CD8-positive, alpha-beta memory T cell (primary cell): ENCODE results near the gene ELOF1. TPM values are rescaled to one million over a fixed set of nuclear protein-coding genes. Genes with fewer than 3 reads are reported as not detected.
A peak's percentile ranks its signal among the peaks of the same experiment; 100 is the strongest.
"Not testable (repeated sequence)": the region's sequence is repeated elsewhere in the genome, so short reads cannot be mapped to it uniquely, and the experiment has no call there.

Source experiments
- CTCF ChIA-PET: fragments of 350-600 bp; sonication (Branson Sonifier 250); formaldehyde crosslinking; loops from one replicate; lab custom pipeline; 2021; ENCODE audit warnings: antibody characterized with exemption; lab: Charles Lee
- POLR2A ChIA-PET: fragments of 350-600 bp; sonication (Branson Sonifier 250); formaldehyde crosslinking; loops from one replicate; lab custom pipeline; 2021; ENCODE audit warnings: antibody characterized with exemption; lab: Charles Lee
- DNase-seq, 5 donors: peaks; one replicate each; pipeline versions ENCODE4 v3.0.0 to v3.0.0-alpha.2; 2020 to 2022; ENCODE audit warnings: mixed read lengths in 1 of 5
- H3K27ac ChIP-seq: one replicate; pipeline ENCODE4 v1.7.0; 2013; ENCODE audit warnings: low read depth, mild to moderate bottlenecking, low read length, moderate library complexity
- H3K27me3 ChIP-seq: 2 replicates; pipeline ENCODE4 v1.7.0; 2013; ENCODE audit warnings: low read length, mild to moderate bottlenecking; ENCODE audit not compliant: insufficient read depth, poor library complexity, severe bottlenecking
- H3K36me3 ChIP-seq: 2 replicates; pipeline ENCODE4 v1.7.0; 2013; ENCODE audit warnings: mild to moderate bottlenecking, low read length, moderate library complexity; ENCODE audit not compliant: insufficient read depth
- H3K4me1 ChIP-seq: 2 replicates; pipeline ENCODE4 v1.7.0; 2013; ENCODE audit warnings: mild to moderate bottlenecking, low read length, moderate library complexity; ENCODE audit not compliant: insufficient read depth
- H3K4me3 ChIP-seq: 2 replicates; pipeline ENCODE4 v1.7.0; 2013; ENCODE audit warnings: mild to moderate bottlenecking, low read length
- H3K9me3 ChIP-seq: 2 replicates; pipeline ENCODE4 v1.7.0; 2013; ENCODE audit warnings: mild to moderate bottlenecking, low read length
- H3K27ac Mint-ChIP-seq, 8 donors: one replicate each; pipeline ENCODE4 v1.8.0; 2020 to 2021; ENCODE audit warnings: mixed read lengths in 8 of 8, mild to moderate bottlenecking in 6 of 8, inconsistent platforms in 3 of 8, moderate library complexity in 3 of 8
- H3K27me3 Mint-ChIP-seq, 2 donors: one replicate each; pipeline ENCODE4 v1.8.0; 2020 to 2021; ENCODE audit warnings: mixed read lengths in 2 of 2, mild to moderate bottlenecking in 1 of 2, moderate library complexity in 1 of 2
- H3K36me3 Mint-ChIP-seq, 3 donors: one replicate each; pipeline ENCODE4 v1.8.0; 2020 to 2021; ENCODE audit warnings: mixed read lengths in 3 of 3, inconsistent platforms in 1 of 3, mild to moderate bottlenecking in 1 of 3
- H3K4me1 Mint-ChIP-seq, 3 donors: one replicate each; pipeline ENCODE4 v1.8.0; 2020 to 2021; ENCODE audit warnings: mixed read lengths in 3 of 3, inconsistent platforms in 1 of 3, mild to moderate bottlenecking in 1 of 3
- H3K4me3 Mint-ChIP-seq, 7 donors: one replicate each; pipeline ENCODE4 v1.8.0; 2020 to 2021; ENCODE audit warnings: mixed read lengths in 7 of 7, mild to moderate bottlenecking in 6 of 7, moderate library complexity in 4 of 7, inconsistent platforms in 2 of 7
- H3K9me3 Mint-ChIP-seq, 5 donors: one replicate each; pipeline ENCODE4 v1.8.0; 2020 to 2022; ENCODE audit warnings: mixed read lengths in 5 of 5, mild to moderate bottlenecking in 3 of 5, moderate library complexity in 2 of 5, inconsistent platforms in 1 of 5
- polyA plus RNA-seq: library from polyadenylated mRNA; unstranded; fragments of 300-500 nt; fragmentation: Illumina TruSeq; gene quantifications from one replicate; pipeline ENCODE4 v1.2.3, GENCODE V29; 2021
- total RNA-seq, 2 experiments: library from RNA; stranded (reverse); gene quantifications; one replicate each; pipeline ENCODE4 v1.2.3, GENCODE V29; 2021

The ELOF1 gene
- total and polyA plus RNA-seq, 3 experiments from 2014 or later: 61.7 to 91.7 (median 62.7) TPM

DNA sequence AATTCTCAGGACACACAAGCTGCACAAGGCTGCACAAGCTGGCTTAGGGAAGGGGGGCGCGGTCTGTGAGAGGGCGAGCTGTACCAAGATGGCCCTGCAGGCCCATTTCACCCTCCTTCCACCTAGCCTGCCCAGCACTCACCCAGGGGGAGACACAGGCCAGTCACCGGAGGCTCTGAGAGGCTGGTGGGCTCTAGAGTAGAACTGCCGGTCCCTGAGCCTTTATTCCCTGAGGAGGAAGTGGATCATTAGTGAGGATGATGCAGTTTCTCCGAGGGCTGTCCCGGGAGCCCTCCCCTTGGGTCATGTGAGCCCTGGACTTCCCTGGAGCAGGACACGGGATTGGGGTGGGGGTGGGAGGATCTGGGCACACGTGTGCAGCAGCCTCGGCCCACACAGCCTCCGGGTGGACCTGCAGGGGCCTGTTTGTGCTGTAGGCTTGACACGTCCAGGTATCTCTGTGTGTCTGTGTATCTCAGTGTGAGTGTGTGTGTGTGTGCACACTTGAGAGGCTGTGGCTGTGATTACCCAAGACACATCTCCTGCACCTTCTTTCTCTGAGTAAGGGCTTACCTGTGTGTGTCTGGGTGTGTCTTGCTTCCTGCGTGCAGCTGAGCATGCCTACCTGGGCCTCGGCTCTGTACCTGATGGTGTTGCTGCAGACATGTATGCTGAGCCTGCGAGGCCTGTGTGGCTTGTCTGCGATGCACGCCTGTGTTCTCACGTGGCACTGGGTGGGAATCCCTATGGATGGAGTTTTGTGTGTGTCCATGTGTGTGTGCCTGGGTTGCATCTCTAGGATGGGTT is 18.6 kb upstream of the ELOF1 start, which contains the start of gene ACP5:
Gene ACP5, minus strand, starts transcription at position 195 of the 807 bp plus-strand sequence. CDS start 328 bp downstream, outside the sequence.
- H3K4me3 ChIP-seq: peak within 1 kb of the TSS; percentile 57
- ChIA-PET POLR2A (interaction anchor here (0.5 kb wide), 1 partner anchor 77 kb away, joined by 7 read pairs; no protein-coding TSS in a partner anchor), CTCF (interaction anchor here (2.7 kb wide), 1 partner anchor 18 kb away, joined by 11 read pairs; the partner anchor contains the start of gene ELOF1)
- Mint-ChIP-seq H3K4me3 (peak within 1 kb of the TSS; percentile 79 to 89 (median 82)), H3K9me3 (no peaks in the 10 kb centered on the region), H3K4me1 (peaks cover 18 to 46% (median 22%) of the 10 kb centered on the region in 3 donors), H3K27me3 (no peaks in the 10 kb centered on the region), H3K36me3 (peaks cover 0 to 18% (median 1%) of the 10 kb centered on the region in 3 donors), H3K27ac (peak within 1 kb of the TSS; percentile 50 to 93 (median 76))
- no peaks in the 10 kb centered on the region for H3K36me3 ChIP-seq
- H3K4me1 ChIP-seq: peaks cover 47% of the 10 kb centered on the region
- DNase-seq: peak in 1 of 5 donors; percentile 23
- H3K27me3 ChIP-seq: no peaks in the 10 kb centered on the region
- H3K9me3 ChIP-seq: no peaks in the 10 kb centered on the region
- H3K27ac ChIP-seq: peak within 1 kb of the TSS; percentile 35

DNA sequence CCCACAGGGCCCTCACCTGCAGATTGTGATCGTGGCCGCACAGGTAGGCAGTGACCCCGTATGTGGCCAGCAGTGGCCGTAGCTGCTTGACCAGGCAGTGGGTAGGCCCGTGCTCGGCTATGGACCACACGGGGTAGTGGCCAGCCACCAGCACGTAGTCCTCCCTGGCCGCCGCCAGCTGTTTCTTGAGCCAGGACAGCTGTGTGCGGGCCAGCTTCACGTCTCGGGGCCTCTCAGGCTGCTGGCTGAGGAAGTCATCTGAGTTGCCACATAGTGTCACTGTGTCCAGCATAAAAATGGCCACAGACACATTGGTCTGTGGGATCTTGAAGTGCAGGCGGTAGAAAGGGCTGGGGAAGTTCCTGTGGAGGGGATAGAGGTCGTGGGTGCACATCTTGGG is 17.2 kb upstream of the ELOF1 start:
- H3K9me3 ChIP-seq: no peaks in the 10 kb centered on the region
- H3K36me3 ChIP-seq: no peaks in the 10 kb centered on the region
- Mint-ChIP-seq H3K27me3 (no peaks in the 10 kb centered on the region), H3K36me3 (peaks cover 0 to 18% (median 1%) of the 10 kb centered on the region in 3 donors), H3K9me3 (no peaks in the 10 kb centered on the region), H3K4me3 (peak overlapping the region in 3 of 7 donors; percentile 41 to 82 (median 52)), H3K27ac (peak overlapping the region in 3 of 8 donors; percentile 6 to 57 (median 50)), H3K4me1 (peaks cover 12 to 36% (median 12%) of the 10 kb centered on the region in 3 donors)
- no peaks in the 10 kb centered on the region for H3K27me3 ChIP-seq
- no peak for DNase-seq
- peaks cover 39% of the 10 kb centered on the region for H3K4me1 ChIP-seq
- CTCF ChIA-PET: interaction anchor here (1.0 kb wide), 1 partner anchor 15 kb away, joined by 3 read pairs; no protein-coding TSS in a partner anchor
- POLR2A ChIA-PET: interaction anchor here (0.6 kb wide), 1 partner anchor 1149 kb away, joined by 3 read pairs; no protein-coding TSS in a partner anchor
- no peak overlapping the region for H3K27ac ChIP-seq
- no peak overlapping the region for H3K4me3 ChIP-seq

DNA sequence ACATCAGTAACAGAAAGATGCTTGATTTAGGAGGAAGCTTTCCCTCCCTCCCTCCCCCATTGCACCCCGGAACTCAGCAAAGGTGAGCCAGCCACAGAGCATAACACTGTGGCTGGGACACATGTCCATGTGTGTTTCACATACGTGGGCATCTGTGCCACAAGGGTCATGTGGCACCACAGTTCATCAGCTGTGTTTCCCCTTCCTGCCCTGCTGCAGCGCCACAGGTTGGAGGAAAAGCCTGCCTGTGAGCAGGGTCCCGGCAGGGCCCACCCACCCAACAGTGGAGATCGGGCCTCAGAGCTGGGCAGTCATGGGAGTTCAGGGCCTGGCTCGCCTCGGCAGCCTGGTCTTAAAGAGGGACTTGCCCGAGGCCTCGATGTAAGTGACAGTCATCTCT is 15.7 kb upstream of the ELOF1 start:
- no peak overlapping the region for H3K4me3 Mint-ChIP-seq
- peak overlapping the region in 2 of 8 donors; percentile 36 to 50 for H3K27ac Mint-ChIP-seq
- H3K4me1 Mint-ChIP-seq: peaks cover 6 to 27% (median 7%) of the 10 kb centered on the region in 3 donors
- H3K27me3 Mint-ChIP-seq: no peaks in the 10 kb centered on the region
- H3K4me3 ChIP-seq: no peak overlapping the region
- H3K9me3 Mint-ChIP-seq: no peaks in the 10 kb centered on the region
- CTCF ChIA-PET: no interaction called here
- H3K9me3 ChIP-seq: no peaks in the 10 kb centered on the region
- H3K27ac ChIP-seq: no peak overlapping the region
- no peak for DNase-seq
- POLR2A ChIA-PET: no interaction called here
- peaks cover 0 to 18% (median 1%) of the 10 kb centered on the region in 3 donors for H3K36me3 Mint-ChIP-seq
- H3K27me3 ChIP-seq: no peaks in the 10 kb centered on the region
- H3K4me1 ChIP-seq: peaks cover 23% of the 10 kb centered on the region
- H3K36me3 ChIP-seq: no peaks in the 10 kb centered on the region

DNA sequence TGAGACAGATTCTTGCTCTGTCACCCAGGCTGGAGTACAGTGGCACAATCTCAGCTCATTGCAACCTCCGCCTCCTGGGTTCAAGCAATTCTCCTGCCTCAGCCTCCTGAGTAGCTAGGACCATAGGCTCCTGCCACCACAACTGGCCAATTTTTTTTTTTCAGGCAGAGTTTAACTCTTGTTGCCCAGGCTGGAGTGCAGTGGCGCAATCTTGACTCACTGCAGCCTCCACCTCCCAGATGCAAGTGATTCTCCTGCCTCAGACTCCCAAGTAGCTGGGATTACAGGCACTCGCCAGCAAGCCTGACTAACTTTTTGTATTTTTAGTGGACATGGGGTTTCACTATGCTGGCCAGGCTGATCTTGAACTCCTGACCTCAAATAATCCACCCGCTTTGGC is 14.7 kb upstream of the ELOF1 start:
- H3K27me3 Mint-ChIP-seq, H3K27ac ChIP-seq, H3K4me3 Mint-ChIP-seq, H3K9me3 Mint-ChIP-seq, POLR2A ChIA-PET, H3K9me3 ChIP-seq, H3K27me3 ChIP-seq, H3K4me3 ChIP-seq, H3K36me3 ChIP-seq, DNase-seq: not testable (repeated sequence)
- H3K27ac Mint-ChIP-seq: peak overlapping the region in 1 of 8 donors; percentile 61
- CTCF ChIA-PET: interaction anchor here (1.6 kb wide), 1 partner anchor 9 kb away, joined by 3 read pairs; no protein-coding TSS in a partner anchor
- H3K4me1 Mint-ChIP-seq: peaks cover 5 to 23% (median 6%) of the 10 kb centered on the region in 3 donors
- peaks cover 0 to 18% (median 1%) of the 10 kb centered on the region in 3 donors for H3K36me3 Mint-ChIP-seq
- H3K4me1 ChIP-seq: peaks cover 16% of the 10 kb centered on the region

DNA sequence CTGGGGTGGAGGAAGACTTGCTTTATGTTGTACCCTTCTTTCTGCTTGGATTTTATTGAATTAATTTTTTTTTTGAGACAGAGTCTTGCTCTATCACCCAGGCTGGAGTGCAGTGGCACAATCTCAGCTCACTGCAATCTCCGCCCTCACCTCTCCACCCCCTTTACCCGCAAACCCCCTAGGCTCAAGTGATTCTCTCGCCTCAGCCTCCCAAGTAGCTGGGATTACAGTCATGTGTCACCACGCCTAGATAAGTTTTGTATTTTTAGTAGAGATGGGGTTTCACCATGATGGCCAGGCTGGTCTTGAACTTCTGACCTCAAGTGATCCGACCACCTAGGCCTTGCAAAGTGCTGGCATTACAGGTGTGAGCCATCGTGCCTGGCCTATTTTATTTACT is 14.3 kb upstream of the ELOF1 start:
- H3K9me3 ChIP-seq, H3K4me3 ChIP-seq, H3K9me3 Mint-ChIP-seq, H3K27me3 ChIP-seq, H3K4me3 Mint-ChIP-seq, H3K27ac ChIP-seq, POLR2A ChIA-PET, DNase-seq, H3K36me3 ChIP-seq, H3K27me3 Mint-ChIP-seq: not testable (repeated sequence)
- peaks cover 0 to 18% (median 1%) of the 10 kb centered on the region in 3 donors for H3K36me3 Mint-ChIP-seq
- H3K27ac Mint-ChIP-seq: peak overlapping the region in 1 of 8 donors; percentile 54
- CTCF ChIA-PET: interaction anchor here (1.1 to 1.6 kb wide), 2 partner anchors 9 to 15 kb away, joined by 3 to 5 read pairs; no protein-coding TSS in a partner anchor
- peaks cover 11% of the 10 kb centered on the region for H3K4me1 ChIP-seq
- peaks cover 5 to 20% (median 6%) of the 10 kb centered on the region in 3 donors for H3K4me1 Mint-ChIP-seq

DNA sequence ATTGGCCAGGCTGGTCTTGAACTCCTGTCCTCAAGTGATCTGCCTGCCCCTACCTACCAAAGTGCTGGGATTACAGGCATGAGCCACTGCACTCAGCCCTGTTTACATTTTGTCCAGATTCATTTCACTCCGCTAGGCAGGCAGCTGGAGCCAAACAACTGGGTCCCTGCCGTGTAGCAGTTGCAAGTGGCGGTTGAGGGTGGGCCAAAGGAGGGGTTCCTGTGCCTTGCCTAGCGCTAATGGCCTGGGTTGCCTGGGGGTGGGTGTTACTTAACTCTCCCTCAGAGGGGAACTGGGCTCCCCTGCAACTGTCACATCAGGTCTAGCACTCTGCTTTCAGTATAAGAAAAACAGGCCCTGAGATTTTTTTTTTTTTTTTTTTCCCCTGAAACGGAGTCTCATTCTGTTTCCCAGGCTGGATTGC is 11.0 kb upstream of the ELOF1 start:
- Histone ChIP-seq H3K4me3 (no peak overlapping the region), H3K36me3 (no peaks in the 10 kb centered on the region), H3K27ac (peak overlapping the region; percentile 1), H3K4me1 (no peaks in the 10 kb centered on the region), H3K27me3 (no peaks in the 10 kb centered on the region), H3K9me3 (no peaks in the 10 kb centered on the region)
- ChIA-PET POLR2A (no interaction called here), CTCF (no interaction called here)
- peaks cover 0 to 3% (median 0%) of the 10 kb centered on the region in 3 donors for H3K4me1 Mint-ChIP-seq
- no peak overlapping the region for H3K4me3 Mint-ChIP-seq
- H3K27ac Mint-ChIP-seq: no peak overlapping the region
- peaks cover 0 to 4% (median 0%) of the 10 kb centered on the region in 3 donors for H3K36me3 Mint-ChIP-seq
- no peaks in the 10 kb centered on the region for H3K9me3 Mint-ChIP-seq
- DNase-seq: no peak
- H3K27me3 Mint-ChIP-seq: no peaks in the 10 kb centered on the region

DNA sequence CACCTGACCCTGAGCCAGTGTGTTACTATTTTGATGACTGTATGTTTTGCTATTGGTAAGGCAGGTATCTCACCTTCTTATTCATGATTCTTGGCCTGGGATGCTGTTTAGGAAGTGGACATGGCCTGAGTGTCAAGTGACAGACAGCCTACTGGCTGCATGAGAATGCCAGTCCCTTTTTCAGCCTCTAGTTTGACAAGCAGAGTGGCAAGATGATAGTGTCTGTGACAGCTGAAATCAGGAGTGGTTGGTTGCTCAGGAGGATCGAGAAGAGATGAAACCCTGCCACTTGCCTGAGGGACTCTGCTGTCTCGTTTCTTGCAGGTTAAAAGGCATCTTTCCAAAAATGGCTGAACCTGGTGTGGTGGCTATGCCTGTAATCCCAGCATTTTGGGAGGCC is 7.1 kb upstream of the ELOF1 start:
- H3K27me3 Mint-ChIP-seq: no peaks in the 10 kb centered on the region
- Histone ChIP-seq H3K27me3 (no peaks in the 10 kb centered on the region), H3K27ac (no peak overlapping the region), H3K4me3 (no peak overlapping the region), H3K4me1 (no peaks in the 10 kb centered on the region), H3K36me3 (no peaks in the 10 kb centered on the region), H3K9me3 (no peaks in the 10 kb centered on the region)
- H3K4me3 Mint-ChIP-seq: no peak overlapping the region
- CTCF ChIA-PET: no interaction called here
- H3K4me1 Mint-ChIP-seq: peaks cover 0 to 1% (median 0%) of the 10 kb centered on the region in 3 donors
- H3K27ac Mint-ChIP-seq: peak overlapping the region in 1 of 8 donors; percentile 60
- no peak for DNase-seq
- peaks cover 0 to 2% (median 0%) of the 10 kb centered on the region in 3 donors for H3K36me3 Mint-ChIP-seq
- no peaks in the 10 kb centered on the region for H3K9me3 Mint-ChIP-seq
- POLR2A ChIA-PET: no interaction called here

DNA sequence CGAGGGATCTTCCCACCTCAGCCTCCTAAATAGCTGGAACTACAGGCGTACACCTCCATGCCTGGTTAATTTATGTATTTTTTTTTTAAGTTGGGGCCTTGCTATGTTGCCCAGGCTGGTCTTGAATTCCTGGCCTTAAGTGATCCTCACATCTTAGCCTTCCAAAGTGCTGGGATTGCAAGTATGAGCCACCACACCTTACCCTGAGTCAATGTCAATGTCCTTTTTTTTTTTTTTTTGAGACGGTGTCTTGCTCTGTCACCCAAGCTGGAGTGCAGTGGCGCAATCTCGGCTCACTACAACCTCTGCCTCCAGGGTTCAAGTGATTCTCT is 6.6 kb upstream of the ELOF1 start:
- H3K4me1 ChIP-seq, H3K27me3 ChIP-seq, DNase-seq, H3K9me3 Mint-ChIP-seq, CTCF ChIA-PET, H3K36me3 Mint-ChIP-seq, H3K27me3 Mint-ChIP-seq, H3K4me3 Mint-ChIP-seq, H3K36me3 ChIP-seq, H3K27ac Mint-ChIP-seq, H3K9me3 ChIP-seq, POLR2A ChIA-PET, H3K4me1 Mint-ChIP-seq, H3K4me3 ChIP-seq: not testable (repeated sequence)
- peak overlapping the region; percentile 62 for H3K27ac ChIP-seq
